KMS-11 (cell line): ENCODE results near the gene CCL1.

ENCODE experiments used
- H2AFZ ChIP-seq: fragments of 200-600 bp; sonication (generic); 2 replicates; pipeline ENCODE4 v1.6.1; 2016; ENCODE audit warnings: antibody characterized with exemption, mixed run types, low read depth
- H3K27ac ChIP-seq: fragments of 200-600 bp; sonication (generic); 2 replicates; pipeline ENCODE4 v1.6.1; 2016; ENCODE audit warnings: mild to moderate bottlenecking, mixed run types
- H3K27me3 ChIP-seq: fragments of 200-600 bp; sonication (generic); 2 replicates; pipeline ENCODE4 v1.6.1; 2017; ENCODE audit warnings: mild to moderate bottlenecking, low read depth, mixed run types, moderate library complexity; ENCODE audit not compliant: insufficient read depth
- H3K36me3 ChIP-seq: fragments of 200-600 bp; sonication (generic); 2 replicates; pipeline ENCODE4 v1.6.1; 2017; ENCODE audit warnings: mild to moderate bottlenecking, mixed run types; ENCODE audit not compliant: insufficient read depth
- H3K4me1 ChIP-seq: fragments of 200-600 bp; sonication (generic); 2 replicates; pipeline ENCODE4 v1.6.1; 2016; ENCODE audit warnings: mild to moderate bottlenecking, low read depth, mixed run types; ENCODE audit not compliant: poor library complexity, severe bottlenecking
- H3K4me2 ChIP-seq: fragments of 200-600 bp; sonication (generic); 2 replicates; pipeline ENCODE4 v1.7.0; 2016; ENCODE audit warnings: mild to moderate bottlenecking, mixed run types
- H3K4me3 ChIP-seq: fragments of 200-600 bp; sonication (generic); IDR thresholded peaks from 2 replicates; pipeline ENCODE4 v1.6.1; 2017; ENCODE audit warnings: low read depth, low read length, mixed read lengths; ENCODE audit not compliant: insufficient read depth
- H3K79me2 ChIP-seq: fragments of 200-600 bp; sonication (generic); 2 replicates; pipeline ENCODE4 v1.6.1; 2016; ENCODE audit warnings: low read depth, mixed run types; ENCODE audit not compliant: insufficient read depth
- H3K9ac ChIP-seq: fragments of 200-600 bp; sonication (generic); 2 replicates; pipeline ENCODE4 v1.6.1; 2016; ENCODE audit warnings: mild to moderate bottlenecking, mixed run types
- H4K20me1 ChIP-seq: fragments of 200-600 bp; sonication (generic); 2 replicates; pipeline ENCODE4 v1.6.1; 2016; ENCODE audit warnings: mild to moderate bottlenecking, mixed run types; ENCODE audit not compliant: insufficient read depth
- CTCF ChIP-seq: fragments of 200-600 bp; sonication (generic); conservative IDR thresholded peaks from 2 replicates; pipeline ENCODE4 v1.6.1; 2017; ENCODE audit warnings: low read depth, mild to moderate bottlenecking, antibody characterized with exemption, low read length, moderate library complexity, mixed read lengths

Gene CCL1

DNA sequence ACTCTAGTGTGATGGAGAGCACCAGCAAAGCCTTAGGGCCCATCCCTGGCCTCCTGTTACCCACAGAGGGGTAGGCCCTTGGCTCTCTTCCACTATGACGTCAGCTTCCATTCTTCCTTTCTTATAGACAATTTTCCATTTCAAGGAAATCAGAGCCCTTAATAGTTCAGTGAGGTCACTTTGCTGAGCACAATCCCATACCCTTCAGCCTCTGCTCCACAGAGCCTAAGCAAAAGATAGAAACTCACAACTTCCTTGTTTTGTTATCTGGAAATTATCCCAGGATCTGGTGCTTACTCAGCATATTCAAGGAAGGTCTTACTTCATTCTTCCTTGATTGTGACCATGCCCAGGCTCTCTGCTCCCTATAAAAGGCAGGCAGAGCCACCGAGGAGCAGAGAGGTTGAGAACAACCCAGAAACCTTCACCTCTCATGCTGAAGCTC, 44.0 kb downstream of the CCL1 start, which contains the start of gene CCL8:
TSS of gene CCL8 (plus strand) at position 397 of the 445 bp plus-strand sequence. CDS start 67 bp downstream, outside the sequence.
- no peak within 1 kb of the TSS for H3K9ac ChIP-seq
- H3K4me3 ChIP-seq: no peak within 1 kb of the TSS
- H3K79me2 ChIP-seq: no peaks in the 10 kb centered on the region
- no peaks in the 10 kb centered on the region for H3K4me1 ChIP-seq
- no peaks in the 10 kb centered on the region for H4K20me1 ChIP-seq
- H3K27ac ChIP-seq: no peak within 1 kb of the TSS
- TF ChIP-seq CTCF: no peak
- no peak within 1 kb of the TSS for H3K4me2 ChIP-seq
- H3K36me3 ChIP-seq: no peaks in the 10 kb centered on the region
- H2AFZ ChIP-seq: no peak within 1 kb of the TSS
- no peaks in the 10 kb centered on the region for H3K27me3 ChIP-seq

GRCh38 chr17:34318474-34318873, 44.6 kb downstream of the CCL1 start:
- no peak overlapping the region for H3K4me3 ChIP-seq
- H3K4me2 ChIP-seq: no peak overlapping the region
- H3K36me3 ChIP-seq: no peaks in the 10 kb centered on the region
- H3K79me2 ChIP-seq: no peaks in the 10 kb centered on the region
- H3K4me1 ChIP-seq: no peaks in the 10 kb centered on the region
- peak; percentile 56 for TF ChIP-seq CTCF
- no peaks in the 10 kb centered on the region for H4K20me1 ChIP-seq
- H2AFZ ChIP-seq: no peak overlapping the region
- H3K9ac ChIP-seq: no peak overlapping the region
- H3K27ac ChIP-seq: no peak overlapping the region
- no peaks in the 10 kb centered on the region for H3K27me3 ChIP-seq

DNA sequence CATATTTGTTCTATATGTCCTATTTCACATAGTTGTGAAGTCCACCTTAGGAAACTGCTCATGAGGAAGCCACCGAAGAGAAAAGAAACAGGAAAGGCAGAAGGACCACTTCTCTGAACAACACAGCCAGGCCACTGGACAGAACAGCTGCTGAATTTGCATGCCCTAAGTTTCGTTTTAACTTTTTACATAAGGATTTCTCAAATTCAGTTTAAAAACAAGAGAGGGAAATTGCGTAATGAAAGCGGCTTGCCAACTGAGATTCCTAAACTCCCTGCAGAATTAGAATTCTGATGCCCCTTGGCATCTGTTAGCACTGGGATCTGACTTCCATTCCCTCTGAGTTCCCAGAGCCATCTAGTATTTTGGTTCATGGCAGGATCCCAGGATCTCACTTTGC, 48.8 kb downstream of the CCL1 start:
- Histone ChIP-seq H3K4me2 (no peak overlapping the region), H3K27ac (no peak overlapping the region), H3K36me3 (no peaks in the 10 kb centered on the region), H3K79me2 (no peaks in the 10 kb centered on the region), H2AFZ (no peak overlapping the region), H3K9ac (no peak overlapping the region), H4K20me1 (no peaks in the 10 kb centered on the region), H3K27me3 (no peaks in the 10 kb centered on the region), H3K4me1 (no peaks in the 10 kb centered on the region), H3K4me3 (no peak overlapping the region)
- TF ChIP-seq CTCF: no peak

GRCh38 chr17:34313164-34313563, 49.9 kb downstream of the CCL1 start:
- Histone ChIP-seq H2AFZ (no peak overlapping the region), H4K20me1 (no peaks in the 10 kb centered on the region), H3K9ac (no peak overlapping the region), H3K36me3 (no peaks in the 10 kb centered on the region), H3K4me1 (peaks cover 2% of the 10 kb centered on the region), H3K27ac (no peak overlapping the region), H3K27me3 (no peaks in the 10 kb centered on the region), H3K4me3 (no peak overlapping the region), H3K4me2 (no peak overlapping the region), H3K79me2 (no peaks in the 10 kb centered on the region)
- no peak for TF ChIP-seq CTCF

DNA sequence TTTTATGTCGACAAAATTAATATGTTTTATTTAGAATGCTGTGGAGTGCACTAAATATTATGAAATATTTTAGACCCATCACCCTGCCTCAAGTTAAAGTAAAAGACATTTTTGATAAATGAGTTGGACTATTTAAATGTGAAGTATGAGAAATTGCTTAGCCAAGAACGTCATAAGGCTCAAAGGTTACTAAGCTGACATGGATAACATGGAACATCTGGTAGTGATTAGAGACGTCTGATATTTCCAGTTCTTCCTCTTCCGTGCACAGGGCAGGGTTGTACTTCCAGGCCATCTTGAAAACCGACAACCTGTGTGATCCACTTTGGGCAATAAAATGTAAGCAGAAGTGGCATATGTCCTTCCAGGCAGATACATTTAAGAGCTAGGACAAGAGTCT, 51.0 kb downstream of the CCL1 start:
- Histone ChIP-seq H3K4me1 (peaks cover 13% of the 10 kb centered on the region), H4K20me1 (no peaks in the 10 kb centered on the region), H3K4me2 (no peak overlapping the region), H3K4me3 (no peak overlapping the region), H3K27ac (no peak overlapping the region), H3K36me3 (no peaks in the 10 kb centered on the region), H3K9ac (no peak overlapping the region), H3K27me3 (no peaks in the 10 kb centered on the region), H3K79me2 (no peaks in the 10 kb centered on the region), H2AFZ (no peak overlapping the region)
- no peak for TF ChIP-seq CTCF
